ENCODE data around the gene MED4. TPM values are rescaled to one million over a fixed set of nuclear protein-coding genes. Genes with fewer than 3 reads are reported as not detected.
A peak's percentile ranks its signal among the peaks of the same experiment; 100 is the strongest.

The MED4 gene
- total RNA-seq, 1 donor from 2014 or later = 58.9 TPM

- Mint-ChIP-seq H3K27me3 (ENCODE audit: low read depth) (no peaks in the 10 kb centered on the region), H3K4me1 (no peaks in the 10 kb centered on the region), H3K4me3 (no peak overlapping the region), H3K36me3 (ENCODE audit: low read depth) (peaks cover 15% of the 10 kb centered on the region), H3K9me3 (no peaks in the 10 kb centered on the region), H3K27ac (ENCODE audit: unreplicated experiment) (no peak overlapping the region)
- no peak for TF ChIP-seq CTCF (conservative IDR thresholded peaks at IDR 0.05)
- no peak for DNase-seq (ENCODE audit: low read depth, low spot score)
Measured at GRCh38 chr13:48050550-48050949, 44.4 kb downstream of the MED4 start.

- H3K9me3 Mint-ChIP-seq = no peaks in the 10 kb centered on the region
- H3K27me3 Mint-ChIP-seq (ENCODE audit: low read depth) = no peaks in the 10 kb centered on the region
- DNase-seq (ENCODE audit: low read depth, low spot score) = no peak
- H3K36me3 Mint-ChIP-seq (ENCODE audit: low read depth) = peaks cover 13% of the 10 kb centered on the region
- no peak overlapping the region for H3K27ac Mint-ChIP-seq (ENCODE audit: unreplicated experiment)
- H3K4me3 Mint-ChIP-seq = no peak overlapping the region
- no peak for TF ChIP-seq CTCF (conservative IDR thresholded peaks at IDR 0.05)
- peaks cover 4% of the 10 kb centered on the region for H3K4me1 Mint-ChIP-seq
Measured at GRCh38 chr13:48043789-48044503, 51.0 kb downstream of the MED4 start.

- Mint-ChIP-seq H3K9me3 (no peaks in the 10 kb centered on the region), H3K4me3 (no peak overlapping the region), H3K27me3 (ENCODE audit: low read depth) (no peaks in the 10 kb centered on the region), H3K36me3 (ENCODE audit: low read depth) (peaks cover 13% of the 10 kb centered on the region), H3K27ac (ENCODE audit: unreplicated experiment) (no peak overlapping the region), H3K4me1 (peaks cover 14% of the 10 kb centered on the region)
- no peak for DNase-seq (ENCODE audit: low read depth, low spot score)
- no peak for TF ChIP-seq CTCF (conservative IDR thresholded peaks at IDR 0.05)
Measured at GRCh38 chr13:48042894-48043293, 52.0 kb downstream of the MED4 start.

GRCh38 chr13:48040896-48041295 is 54.0 kb downstream of the MED4 start:
- H3K27ac Mint-ChIP-seq (ENCODE audit: unreplicated experiment) = no peak overlapping the region
- H3K27me3 Mint-ChIP-seq (ENCODE audit: low read depth) = no peaks in the 10 kb centered on the region
- H3K36me3 Mint-ChIP-seq (ENCODE audit: low read depth) = peaks cover 13% of the 10 kb centered on the region
- no peak for TF ChIP-seq CTCF (conservative IDR thresholded peaks at IDR 0.05)
- H3K9me3 Mint-ChIP-seq = no peaks in the 10 kb centered on the region
- H3K4me3 Mint-ChIP-seq = peak overlapping the region; percentile 54
- peaks cover 29% of the 10 kb centered on the region for H3K4me1 Mint-ChIP-seq
- DNase-seq (ENCODE audit: low read depth, low spot score) = no peak

GRCh38 chr13:48040049-48040448 is 54.9 kb downstream of the MED4 start:
- Mint-ChIP-seq H3K4me3 (peak overlapping the region; percentile 48), H3K9me3 (peaks cover under 1% of the 10 kb centered on the region), H3K27me3 (ENCODE audit: low read depth) (no peaks in the 10 kb centered on the region), H3K36me3 (ENCODE audit: low read depth) (peaks cover 14% of the 10 kb centered on the region), H3K27ac (ENCODE audit: unreplicated experiment) (no peak overlapping the region), H3K4me1 (peaks cover 29% of the 10 kb centered on the region)
- TF ChIP-seq CTCF (conservative IDR thresholded peaks at IDR 0.05) = no peak
- no peak for DNase-seq (ENCODE audit: low read depth, low spot score)
